Activated CD4-positive, alpha-beta T cell treated with anti-CD3 and anti-CD28 coated beads, Interleukin-2, amount 50 U/mL, for 4 hours (primary cell): Measurements from ENCODE around the gene CLIP2.
"Not testable (repeated sequence)": the region's sequence is repeated elsewhere in the genome, so short reads cannot be mapped to it uniquely, and the experiment has no call there.

Experiments used
- DNase-seq, 2 experiments: peaks; one replicate each; pipeline ENCODE4 v3.0.0-alpha.2; 2020

CLIP2 gene

GRCh38 chr7:74300926-74301325 lies 11.7 kb downstream of the CLIP2 start:
- no peak for DNase-seq

GRCh38 chr7:74302745-74303221 lies 13.6 kb downstream of the CLIP2 start:
- no peak for DNase-seq

GRCh38 chr7:74304550-74304949 lies 15.3 kb downstream of the CLIP2 start:
- no peak for DNase-seq

- DNase-seq: no peak
Observed at GRCh38 chr7:74306004-74306729, 17.0 kb downstream of the CLIP2 start.

DNA sequence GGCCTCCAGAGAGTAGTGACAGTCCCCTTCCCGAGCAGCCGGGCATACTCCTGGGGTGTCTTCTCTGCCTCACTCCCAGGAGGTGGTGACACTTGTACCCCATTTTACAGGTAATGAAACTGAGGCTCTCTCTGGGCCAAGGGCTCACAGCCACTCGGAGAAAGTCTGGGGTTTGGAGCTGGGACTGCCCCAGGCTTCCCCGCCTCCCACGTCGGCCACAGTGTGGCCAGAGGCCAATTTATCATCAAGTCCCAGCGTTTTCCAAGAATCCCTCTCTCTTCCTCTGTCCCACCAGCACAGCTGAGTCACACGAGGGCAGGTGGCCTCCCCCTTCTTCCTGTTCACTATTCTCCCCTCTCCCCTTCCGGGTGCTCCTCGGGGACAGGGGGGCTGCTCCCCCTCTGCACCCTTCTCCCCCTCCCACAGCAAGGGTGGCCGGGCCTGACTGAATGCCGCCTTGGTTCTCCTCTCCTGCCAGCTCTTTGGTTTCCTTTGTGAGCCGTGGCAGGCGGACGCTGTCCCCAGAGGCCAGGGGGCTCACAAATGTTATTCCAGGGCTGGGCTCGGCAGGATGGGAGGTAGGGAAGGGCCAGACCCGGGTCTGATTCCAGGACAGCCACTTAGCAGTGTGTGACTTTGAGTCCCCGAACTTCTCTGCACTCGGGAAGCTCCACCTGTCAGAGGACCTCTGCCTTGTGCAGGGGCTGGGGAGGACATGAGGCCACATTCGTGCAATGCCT lies 17.7 kb downstream of the CLIP2 start:
- DNase-seq: no peak

DNA sequence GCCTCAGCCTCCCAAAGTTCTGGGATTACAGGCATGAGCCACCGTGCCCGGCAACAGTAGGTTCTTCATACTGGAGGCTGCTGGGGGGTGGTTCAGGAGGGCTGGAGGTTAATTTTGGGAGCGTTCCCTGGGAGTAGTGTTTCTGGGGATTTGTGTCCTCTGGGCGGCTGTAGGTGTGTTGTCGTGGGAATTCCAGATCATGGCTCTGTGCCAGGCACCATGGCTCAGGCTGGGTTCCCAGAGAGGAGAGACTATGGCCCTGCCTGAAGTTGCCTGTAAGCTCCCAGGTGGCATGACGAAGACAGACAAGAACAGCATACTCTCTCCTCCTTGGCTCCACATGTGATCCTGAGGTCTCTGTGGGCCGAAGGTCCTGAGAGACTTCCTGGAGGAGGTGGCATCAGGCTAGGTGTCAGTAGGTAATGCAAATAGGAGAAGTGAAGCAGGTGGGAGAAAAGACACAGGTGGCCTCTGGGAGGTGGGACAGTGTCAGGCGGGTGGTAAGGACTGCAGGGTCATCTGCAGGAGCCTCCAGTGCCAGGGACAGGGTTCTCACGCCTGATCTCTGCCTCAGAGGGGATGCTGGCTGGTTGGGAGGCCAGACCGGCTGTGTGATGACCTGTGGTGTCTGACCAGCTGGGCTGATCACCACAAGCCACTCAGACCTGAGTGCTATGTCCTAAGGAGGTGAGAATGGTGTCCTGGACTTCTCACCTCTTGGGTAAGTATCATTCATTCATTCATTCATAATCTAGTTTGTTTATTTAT lies 18.7 kb downstream of the CLIP2 start:
- DNase-seq: no peak

- DNase-seq: no peak
Observed at GRCh38 chr7:74309181-74309580, 20.0 kb downstream of the CLIP2 start.

DNA sequence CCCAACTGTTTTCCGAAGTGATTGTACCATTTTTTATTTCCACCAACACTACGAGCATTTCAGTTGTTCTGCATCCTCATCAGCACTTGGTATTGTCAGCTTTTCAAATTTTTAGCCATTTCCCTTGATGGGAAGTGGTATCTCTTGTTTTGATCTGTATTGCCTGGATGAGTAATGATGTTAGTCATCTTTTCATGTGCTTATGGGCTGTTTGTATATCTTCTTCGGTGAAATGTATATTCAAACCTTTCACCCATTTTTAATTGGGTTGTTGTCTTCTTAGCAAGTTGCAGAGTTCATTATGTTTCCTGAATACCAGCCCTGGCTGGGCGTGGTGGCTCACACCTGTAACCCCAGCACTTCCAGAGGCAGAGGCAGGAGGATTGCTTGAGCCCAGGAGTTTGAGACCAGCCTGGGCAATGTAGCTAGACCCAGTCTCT lies 22.1 kb downstream of the CLIP2 start:
- no peak for DNase-seq

- no peak for DNase-seq
Observed at GRCh38 chr7:74312418-74313028, 23.3 kb downstream of the CLIP2 start.

- not testable (repeated sequence) for DNase-seq
Observed at GRCh38 chr7:74315891-74316290, 26.7 kb downstream of the CLIP2 start.

DNA sequence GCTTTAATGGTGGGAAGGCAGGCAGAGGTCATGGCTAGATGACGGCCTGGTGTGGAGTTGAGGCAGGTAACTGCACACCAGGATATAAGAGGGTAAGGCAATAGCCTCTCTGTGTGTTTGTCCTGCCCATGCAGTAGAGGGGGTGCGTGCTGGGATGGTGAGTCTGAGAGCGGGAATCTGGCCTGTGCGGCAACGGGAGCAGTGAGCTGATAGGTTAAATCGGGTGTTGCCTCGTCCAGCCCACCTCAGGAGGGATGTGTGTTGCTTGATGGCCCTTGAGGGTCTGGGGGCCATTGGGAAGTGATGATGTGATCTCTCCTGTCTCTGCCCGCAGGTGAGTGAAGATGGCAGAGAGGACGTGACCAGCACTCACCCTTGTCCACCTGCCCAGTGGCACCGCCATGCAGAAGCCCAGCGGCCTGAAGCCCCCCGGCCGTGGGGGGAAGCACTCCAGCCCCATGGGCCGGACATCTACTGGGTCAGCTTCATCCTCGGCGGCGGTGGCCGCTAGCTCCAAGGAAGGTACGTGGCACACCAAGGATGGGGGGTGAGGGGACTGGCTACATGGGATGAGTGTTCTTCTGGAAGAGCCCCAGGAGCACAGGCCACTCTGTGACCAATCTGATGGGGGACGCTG lies 28.1 kb downstream of the CLIP2 start:
- DNase-seq: no peak

- no peak for DNase-seq
Observed at GRCh38 chr7:74318043-74318442, 28.8 kb downstream of the CLIP2 start.

DNA sequence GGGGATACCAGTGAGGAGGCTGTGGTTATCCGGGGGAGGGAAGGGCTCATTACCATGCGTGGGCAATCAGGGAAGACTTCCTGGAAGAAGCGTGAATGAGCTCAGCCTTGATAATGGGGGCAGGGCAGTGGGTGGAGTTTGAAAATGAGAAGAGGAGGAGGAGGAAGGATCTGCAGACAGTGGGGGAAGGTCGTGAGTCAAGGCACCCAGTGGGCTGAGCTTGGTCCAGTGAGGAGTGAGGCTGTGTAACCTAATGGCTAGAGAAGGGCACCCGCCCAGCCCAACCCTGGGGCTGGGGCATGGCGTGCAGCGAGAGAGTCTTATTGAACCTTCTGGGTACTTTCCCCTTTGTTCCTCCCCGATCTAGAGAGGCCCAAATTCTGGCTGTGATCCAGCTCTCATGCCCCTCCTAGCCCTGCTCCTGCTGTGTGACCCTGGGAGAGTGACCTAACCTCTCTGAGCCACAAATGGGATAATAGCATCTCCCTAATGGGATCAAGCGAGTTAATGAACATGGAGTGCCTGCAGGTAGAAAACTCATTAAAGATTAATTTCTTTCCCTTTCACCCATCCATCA lies 31.5 kb downstream of the CLIP2 start:
- DNase-seq: no peak

DNA sequence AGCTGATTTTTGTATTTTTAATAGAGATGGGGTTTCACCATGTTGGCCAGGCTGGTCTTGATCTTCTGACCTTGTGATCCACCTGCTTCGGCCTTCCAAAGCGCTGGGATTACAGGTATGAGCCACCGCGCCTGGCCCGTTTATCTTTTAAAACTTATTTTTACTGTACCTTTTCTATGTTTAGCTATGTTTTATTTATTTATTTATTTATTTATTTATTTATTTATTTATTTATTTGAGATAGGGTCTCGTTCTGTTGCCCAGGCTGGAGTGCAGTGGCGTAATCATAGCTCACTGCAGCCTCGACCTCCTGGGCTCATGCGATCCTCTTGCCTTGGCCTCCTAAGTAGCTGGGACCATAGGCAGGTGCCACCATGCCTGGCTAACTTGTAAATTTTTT lies 33.7 kb downstream of the CLIP2 start:
- DNase-seq: not testable (repeated sequence)

GRCh38 chr7:74324531-74325209 lies 35.5 kb downstream of the CLIP2 start:
- no peak for DNase-seq

GRCh38 chr7:74325210-74325565 lies 36.0 kb downstream of the CLIP2 start:
- DNase-seq: no peak

- DNase-seq: no peak
Observed at GRCh38 chr7:74329225-74329624, 40.0 kb downstream of the CLIP2 start.

DNA sequence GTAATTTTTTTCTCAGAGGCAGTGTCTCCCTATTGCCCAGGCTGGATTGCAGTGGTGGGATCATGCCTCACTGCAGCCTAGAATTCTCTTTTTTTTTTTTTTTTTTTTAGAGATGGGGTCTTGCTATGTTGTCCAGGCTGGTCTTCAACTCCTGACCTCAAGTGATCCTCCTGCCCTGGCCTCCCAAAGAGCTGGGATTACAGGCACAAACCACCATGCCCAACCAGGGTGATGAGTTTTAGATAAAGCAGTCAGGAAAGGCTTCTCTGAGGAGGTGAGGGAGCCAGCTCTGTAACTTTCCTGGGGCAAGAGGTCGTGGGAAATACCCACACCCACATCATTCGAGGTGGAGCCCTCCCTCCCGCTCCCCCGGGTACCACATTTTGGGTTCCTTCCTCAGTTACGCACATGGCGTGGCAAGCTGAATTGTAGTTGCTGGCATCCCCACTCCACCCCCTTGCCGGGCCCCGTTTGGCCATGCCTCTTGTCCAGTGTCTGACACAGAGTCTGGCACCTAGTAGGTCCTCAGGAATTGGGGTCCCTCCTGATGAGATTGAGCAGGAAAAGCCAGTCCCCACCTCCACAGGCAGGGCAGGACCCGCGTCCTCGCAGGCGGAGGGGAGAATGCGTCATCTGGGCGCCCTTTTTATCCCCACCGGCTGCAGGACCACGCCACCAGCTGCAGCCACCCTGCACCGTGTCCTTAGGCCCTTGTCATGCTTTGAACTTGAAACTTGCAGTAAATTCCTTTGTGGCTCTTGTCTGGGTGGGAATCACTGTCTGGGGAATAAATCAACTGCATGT lies 43.4 kb downstream of the CLIP2 start:
- DNase-seq: no peak

GRCh38 chr7:74334030-74334429 lies 44.8 kb downstream of the CLIP2 start:
- DNase-seq: no peak

DNA sequence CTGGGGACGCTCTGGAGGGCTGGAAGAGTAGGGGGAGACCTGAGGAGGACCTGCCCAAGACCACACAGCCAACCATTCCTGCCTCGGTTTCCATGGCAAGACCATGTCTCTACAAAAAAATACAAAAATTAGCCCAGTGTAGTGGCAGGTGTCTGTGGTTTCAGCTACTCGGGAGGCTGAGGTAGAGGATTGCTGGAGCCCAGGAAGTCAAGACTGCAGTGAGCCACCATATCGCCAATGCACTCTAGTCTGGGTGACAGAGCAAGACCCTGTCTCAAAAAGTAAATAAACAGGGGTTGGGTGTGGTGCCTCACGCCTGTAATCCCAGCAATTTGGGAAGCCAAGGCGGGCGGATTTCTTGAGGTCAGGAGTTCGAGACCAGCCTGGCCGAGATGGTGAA lies 48.7 kb downstream of the CLIP2 start:
- DNase-seq: no peak
